Measurements from ENCODE around the gene NUBP2.

The NUBP2 gene

GRCh38 chr16:1743376-1744337, 39.1 kb upstream of the NUBP2 start:
- no peak for TF ChIP-seq CTCF (conservative IDR thresholded peaks at IDR 0.05)
- TF ChIP-seq ZFX (IDR thresholded peaks at IDR 0.05): no peak
- H3K27ac ChIP-seq: no peak overlapping the region

GRCh38 chr16:1744338-1744840, 38.4 kb upstream of the NUBP2 start:
- TF ChIP-seq CTCF (conservative IDR thresholded peaks at IDR 0.05): no peak
- no peak for TF ChIP-seq ZFX (IDR thresholded peaks at IDR 0.05)
- no peak overlapping the region for H3K27ac ChIP-seq

- no peak overlapping the region for H3K27ac ChIP-seq
- TF ChIP-seq ZFX (IDR thresholded peaks at IDR 0.05) (no peak), CTCF (conservative IDR thresholded peaks at IDR 0.05) (no peak)
Observed at GRCh38 chr16:1745181-1745899, 37.4 kb upstream of the NUBP2 start.

- H3K27ac ChIP-seq: no peak overlapping the region
- TF ChIP-seq ZFX (IDR thresholded peaks at IDR 0.05): no peak
- no peak for TF ChIP-seq CTCF (conservative IDR thresholded peaks at IDR 0.05)
Observed at GRCh38 chr16:1745900-1746692, 36.7 kb upstream of the NUBP2 start.

GRCh38 chr16:1746693-1747195, 36.0 kb upstream of the NUBP2 start:
- H3K27ac ChIP-seq: no peak overlapping the region
- TF ChIP-seq ZFX (IDR thresholded peaks at IDR 0.05) (no peak), CTCF (conservative IDR thresholded peaks at IDR 0.05) (no peak)

- TF ChIP-seq ZFX (IDR thresholded peaks at IDR 0.05): no peak
- H3K27ac ChIP-seq: no peak overlapping the region
Observed at GRCh38 chr16:1747934-1748333, 34.8 kb upstream of the NUBP2 start.
